Measurements from ENCODE around the gene GNRH2. TPM values are rescaled to one million over a fixed set of nuclear protein-coding genes. Genes with fewer than 3 reads are reported as not detected.
A peak's percentile ranks its signal among the peaks of the same experiment; 100 is the strongest.

The GNRH2 gene
- total RNA-seq, 1 donor from 2014 or later: 1.4 TPM

DNA sequence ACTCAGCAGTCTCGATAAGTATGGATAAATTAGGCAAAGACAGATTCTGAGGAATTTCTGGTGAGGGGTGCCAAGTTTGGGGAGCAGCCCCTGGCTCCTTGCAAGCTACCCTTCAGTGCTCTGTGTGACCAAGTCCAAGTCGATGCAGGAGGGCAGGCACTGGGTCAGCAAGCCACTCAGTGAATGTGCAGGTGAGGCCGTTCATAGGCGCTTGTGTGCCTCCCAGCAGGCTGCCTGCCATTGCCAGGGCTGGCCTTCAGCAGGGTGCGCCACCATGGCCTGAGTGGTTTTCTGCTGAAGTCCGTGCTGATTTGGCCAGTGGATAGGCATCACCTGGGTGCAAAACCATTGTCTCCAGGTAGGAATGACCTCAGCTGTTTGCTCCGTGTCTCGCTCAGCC, 3.3 kb upstream of the GNRH2 start:
- no peaks in the 10 kb centered on the region for H4K20me1 ChIP-seq (ENCODE audit: insufficient read depth, low read length)
- no peak overlapping the region for H3K27ac ChIP-seq (ENCODE audit: low read depth, low read length)
- FAIRE-seq (no peak), DNase-seq (ENCODE audit: low read depth) (no peak)
- Mint-ChIP-seq H3K36me3 (ENCODE audit: low read depth, unreplicated experiment) (peaks cover 27% of the 10 kb centered on the region), H3K27ac (ENCODE audit: unreplicated experiment) (no peak overlapping the region), H3K27me3 (ENCODE audit: low read depth, unreplicated experiment) (no peaks in the 10 kb centered on the region), H3K9me3 (ENCODE audit: unreplicated experiment) (no peaks in the 10 kb centered on the region), H3K4me1 (ENCODE audit: low read depth, unreplicated experiment) (peaks cover 2% of the 10 kb centered on the region), H3K4me3 (ENCODE audit: unreplicated experiment) (no peak overlapping the region)
- no peaks in the 10 kb centered on the region for H3K79me2 ChIP-seq (ENCODE audit: insufficient read depth, low read length)
- no peak overlapping the region for H3K9ac ChIP-seq (ENCODE audit: low read length)
- H3K36me3 ChIP-seq (ENCODE audit: insufficient read depth, low read length): peaks cover 15% of the 10 kb centered on the region
- no peak overlapping the region for H3K4me3 ChIP-seq (ENCODE audit: insufficient read depth, low read depth, low read length)
- H2AFZ ChIP-seq (ENCODE audit: low read depth, low read length): no peak overlapping the region
- H3K9me3 ChIP-seq (ENCODE audit: insufficient read depth, low read depth, low read length): no peaks in the 10 kb centered on the region
- H3K4me2 ChIP-seq (ENCODE audit: low read length): no peak overlapping the region
- peaks cover 7% of the 10 kb centered on the region for H3K4me1 ChIP-seq (ENCODE audit: insufficient read depth, low read length)
- TF ChIP-seq, protein P1, sequence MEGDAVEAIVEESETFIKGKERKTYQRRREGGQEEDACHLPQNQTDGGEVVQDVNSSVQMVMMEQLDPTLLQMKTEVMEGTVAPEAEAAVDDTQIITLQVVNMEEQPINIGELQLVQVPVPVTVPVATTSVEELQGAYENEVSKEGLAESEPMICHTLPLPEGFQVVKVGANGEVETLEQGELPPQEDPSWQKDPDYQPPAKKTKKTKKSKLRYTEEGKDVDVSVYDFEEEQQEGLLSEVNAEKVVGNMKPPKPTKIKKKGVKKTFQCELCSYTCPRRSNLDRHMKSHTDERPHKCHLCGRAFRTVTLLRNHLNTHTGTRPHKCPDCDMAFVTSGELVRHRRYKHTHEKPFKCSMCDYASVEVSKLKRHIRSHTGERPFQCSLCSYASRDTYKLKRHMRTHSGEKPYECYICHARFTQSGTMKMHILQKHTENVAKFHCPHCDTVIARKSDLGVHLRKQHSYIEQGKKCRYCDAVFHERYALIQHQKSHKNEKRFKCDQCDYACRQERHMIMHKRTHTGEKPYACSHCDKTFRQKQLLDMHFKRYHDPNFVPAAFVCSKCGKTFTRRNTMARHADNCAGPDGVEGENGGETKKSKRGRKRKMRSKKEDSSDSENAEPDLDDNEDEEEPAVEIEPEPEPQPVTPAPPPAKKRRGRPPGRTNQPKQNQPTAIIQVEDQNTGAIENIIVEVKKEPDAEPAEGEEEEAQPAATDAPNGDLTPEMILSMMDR (IDR thresholded peaks at IDR 0.05; ENCODE audit: insufficient read depth, low read depth, low read length): no peak
- TF ChIP-seq EZH2 (IDR thresholded peaks at IDR 0.05; ENCODE audit: insufficient read depth, low read length): no peak
- H3K27me3 ChIP-seq (ENCODE audit: insufficient read depth, low read length): no peaks in the 10 kb centered on the region

DNA sequence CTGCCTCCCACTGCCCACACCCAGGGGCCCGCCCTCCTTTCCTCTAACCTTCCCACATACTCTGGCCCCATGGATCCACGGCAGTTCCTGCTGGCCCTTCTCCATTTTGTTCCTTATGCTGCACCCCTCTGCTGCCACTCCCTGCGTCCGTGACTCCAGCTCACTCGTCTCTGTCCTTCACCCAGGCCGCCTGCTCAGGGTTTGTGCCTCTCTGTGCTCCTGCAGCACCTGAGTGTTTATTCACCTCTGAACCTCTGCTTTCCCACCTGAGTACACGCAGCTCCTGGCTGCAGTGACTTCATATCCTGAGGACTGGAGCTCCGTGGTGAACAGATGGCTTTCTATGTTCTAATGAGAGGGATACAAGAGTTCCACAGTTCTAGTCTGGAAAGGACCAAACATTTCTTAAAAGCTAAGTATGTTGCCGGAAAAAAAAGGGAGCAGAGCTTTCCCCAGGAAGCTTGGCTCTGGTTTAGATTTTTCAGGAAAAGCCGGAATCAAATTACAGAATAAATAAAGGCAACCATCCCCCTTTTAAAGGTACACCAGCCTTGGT, 1.5 kb upstream of the GNRH2 start:
- no peak overlapping the region for H3K9ac ChIP-seq (ENCODE audit: low read length)
- Mint-ChIP-seq H3K4me3 (ENCODE audit: unreplicated experiment) (no peak overlapping the region), H3K27ac (ENCODE audit: unreplicated experiment) (peak overlapping the region; percentile 26), H3K9me3 (ENCODE audit: unreplicated experiment) (no peaks in the 10 kb centered on the region), H3K36me3 (ENCODE audit: low read depth, unreplicated experiment) (peaks cover 22% of the 10 kb centered on the region), H3K4me1 (ENCODE audit: low read depth, unreplicated experiment) (peaks cover 8% of the 10 kb centered on the region), H3K27me3 (ENCODE audit: low read depth, unreplicated experiment) (no peaks in the 10 kb centered on the region)
- peaks cover 7% of the 10 kb centered on the region for H3K36me3 ChIP-seq (ENCODE audit: insufficient read depth, low read length)
- H4K20me1 ChIP-seq (ENCODE audit: insufficient read depth, low read length): no peaks in the 10 kb centered on the region
- no peak for DNase-seq (ENCODE audit: low read depth)
- H3K79me2 ChIP-seq (ENCODE audit: insufficient read depth, low read length): peaks cover 4% of the 10 kb centered on the region
- FAIRE-seq: no peak
- no peak overlapping the region for H3K4me3 ChIP-seq (ENCODE audit: insufficient read depth, low read depth, low read length)
- TF ChIP-seq EZH2 (IDR thresholded peaks at IDR 0.05; ENCODE audit: insufficient read depth, low read length): no peak
- TF ChIP-seq, protein P1 (IDR thresholded peaks at IDR 0.05; ENCODE audit: insufficient read depth, low read depth, low read length): no peak
- H3K9me3 ChIP-seq (ENCODE audit: insufficient read depth, low read depth, low read length): no peaks in the 10 kb centered on the region
- no peak overlapping the region for H3K27ac ChIP-seq (ENCODE audit: low read depth, low read length)
- peaks cover 13% of the 10 kb centered on the region for H3K4me1 ChIP-seq (ENCODE audit: insufficient read depth, low read length)
- H3K27me3 ChIP-seq (ENCODE audit: insufficient read depth, low read length): no peaks in the 10 kb centered on the region
- no peak overlapping the region for H2AFZ ChIP-seq (ENCODE audit: low read depth, low read length)
- peak overlapping the region; percentile 71 for H3K4me2 ChIP-seq (ENCODE audit: low read length)

DNA sequence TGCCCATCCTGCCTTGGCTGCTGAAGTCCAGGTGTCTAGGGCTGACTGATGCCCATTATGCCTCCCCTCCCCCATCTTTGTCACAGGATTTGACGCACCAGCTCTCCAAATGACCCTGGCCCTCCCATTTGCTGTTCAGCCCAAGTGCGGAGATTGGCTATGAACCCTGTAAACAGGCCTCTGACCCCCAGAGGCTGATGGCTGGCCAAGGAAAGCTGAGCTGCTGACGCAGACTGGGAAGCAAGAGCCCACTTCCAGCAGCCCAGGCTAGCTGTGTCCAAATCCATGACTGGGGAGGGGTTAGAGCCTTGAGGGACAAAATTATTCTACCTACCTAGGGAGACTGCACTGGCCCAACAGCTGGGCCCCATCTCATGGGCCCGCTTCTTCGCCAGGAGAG, 797 bp upstream of the GNRH2 start:
- no peak overlapping the region for H3K4me2 ChIP-seq (ENCODE audit: low read length)
- no peak for TF ChIP-seq EZH2 (IDR thresholded peaks at IDR 0.05; ENCODE audit: insufficient read depth, low read length)
- TF ChIP-seq, protein P1 (IDR thresholded peaks at IDR 0.05; ENCODE audit: insufficient read depth, low read depth, low read length): no peak
- H3K27me3 ChIP-seq (ENCODE audit: insufficient read depth, low read length): no peaks in the 10 kb centered on the region
- H3K36me3 ChIP-seq (ENCODE audit: insufficient read depth, low read length): peaks cover 4% of the 10 kb centered on the region
- peaks cover 8% of the 10 kb centered on the region for H3K4me1 Mint-ChIP-seq (ENCODE audit: low read depth, unreplicated experiment)
- no peak overlapping the region for H3K27ac ChIP-seq (ENCODE audit: low read depth, low read length)
- peaks cover 9% of the 10 kb centered on the region for H3K79me2 ChIP-seq (ENCODE audit: insufficient read depth, low read length)
- no peak overlapping the region for H3K4me3 Mint-ChIP-seq (ENCODE audit: unreplicated experiment)
- no peak overlapping the region for H3K9ac ChIP-seq (ENCODE audit: low read length)
- no peak overlapping the region for H3K4me3 ChIP-seq (ENCODE audit: insufficient read depth, low read depth, low read length)
- H3K4me1 ChIP-seq (ENCODE audit: insufficient read depth, low read length): peaks cover 15% of the 10 kb centered on the region
- no peaks in the 10 kb centered on the region for H3K27me3 Mint-ChIP-seq (ENCODE audit: low read depth, unreplicated experiment)
- H3K9me3 ChIP-seq (ENCODE audit: insufficient read depth, low read depth, low read length): no peaks in the 10 kb centered on the region
- peaks cover 22% of the 10 kb centered on the region for H3K36me3 Mint-ChIP-seq (ENCODE audit: low read depth, unreplicated experiment)
- peaks cover 3% of the 10 kb centered on the region for H4K20me1 ChIP-seq (ENCODE audit: insufficient read depth, low read length)
- no peak for FAIRE-seq
- H3K9me3 Mint-ChIP-seq (ENCODE audit: unreplicated experiment): no peaks in the 10 kb centered on the region
- no peak for DNase-seq (ENCODE audit: low read depth)
- H2AFZ ChIP-seq (ENCODE audit: low read depth, low read length): no peak overlapping the region
- H3K27ac Mint-ChIP-seq (ENCODE audit: unreplicated experiment): no peak overlapping the region
